GM18511 (cell line): ENCODE data around the gene EEF1A2.

Source experiments
- ATAC-seq: cut with Tn5 transposase; IDR thresholded peaks from one replicate; pipeline ENCODE4 v1.9.1; 2021; ENCODE audit warnings: mild to moderate bottlenecking, moderate library complexity; ENCODE audit not compliant: unreplicated experiment

The EEF1A2 gene

DNA sequence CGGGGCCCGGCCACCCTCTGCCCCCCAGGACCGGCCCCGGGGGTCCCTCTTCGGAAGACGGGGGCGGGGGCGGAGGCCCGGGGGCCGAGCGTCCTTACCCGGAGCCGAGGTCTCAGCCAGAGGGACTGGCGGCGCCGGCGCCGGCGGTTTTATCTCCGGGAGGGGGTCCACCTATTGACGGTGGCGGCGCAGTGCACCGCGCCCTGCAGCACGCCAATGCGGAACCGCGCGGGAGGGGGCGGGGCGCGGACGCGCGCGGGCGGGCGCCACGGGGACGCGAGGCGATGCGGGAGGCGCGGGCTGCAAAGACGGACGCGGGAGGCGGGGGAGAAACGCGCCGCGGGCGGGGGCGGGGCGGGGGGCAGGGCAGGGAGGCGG is at the start of gene EEF1A2:
Gene EEF1A2 (minus strand): TSS at position 124 of the 378 bp plus-strand sequence. CDS start 1,320 bp downstream, outside the sequence.
- no peak for ATAC-seq

DNA sequence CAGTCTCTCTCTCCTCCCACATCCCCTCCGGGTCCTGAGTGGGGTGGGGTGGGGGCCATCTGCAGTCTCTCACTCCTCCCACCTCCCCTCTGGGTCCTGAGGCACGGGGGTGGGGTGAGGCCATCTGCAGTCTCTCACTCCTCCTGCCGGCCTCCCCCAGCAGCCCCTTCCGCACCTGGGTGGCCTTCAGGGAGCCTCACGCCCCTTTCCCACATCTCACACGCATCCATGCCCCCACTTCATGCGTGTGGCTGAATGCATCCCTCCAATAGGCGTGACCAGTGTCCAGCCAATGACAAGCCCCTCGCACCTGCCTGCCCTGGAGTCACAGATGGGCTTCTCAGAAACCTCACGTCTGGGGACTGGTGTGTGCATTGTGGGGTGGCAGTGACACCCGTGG is 49.7 kb upstream of the EEF1A2 start:
- ATAC-seq, result no peak

DNA sequence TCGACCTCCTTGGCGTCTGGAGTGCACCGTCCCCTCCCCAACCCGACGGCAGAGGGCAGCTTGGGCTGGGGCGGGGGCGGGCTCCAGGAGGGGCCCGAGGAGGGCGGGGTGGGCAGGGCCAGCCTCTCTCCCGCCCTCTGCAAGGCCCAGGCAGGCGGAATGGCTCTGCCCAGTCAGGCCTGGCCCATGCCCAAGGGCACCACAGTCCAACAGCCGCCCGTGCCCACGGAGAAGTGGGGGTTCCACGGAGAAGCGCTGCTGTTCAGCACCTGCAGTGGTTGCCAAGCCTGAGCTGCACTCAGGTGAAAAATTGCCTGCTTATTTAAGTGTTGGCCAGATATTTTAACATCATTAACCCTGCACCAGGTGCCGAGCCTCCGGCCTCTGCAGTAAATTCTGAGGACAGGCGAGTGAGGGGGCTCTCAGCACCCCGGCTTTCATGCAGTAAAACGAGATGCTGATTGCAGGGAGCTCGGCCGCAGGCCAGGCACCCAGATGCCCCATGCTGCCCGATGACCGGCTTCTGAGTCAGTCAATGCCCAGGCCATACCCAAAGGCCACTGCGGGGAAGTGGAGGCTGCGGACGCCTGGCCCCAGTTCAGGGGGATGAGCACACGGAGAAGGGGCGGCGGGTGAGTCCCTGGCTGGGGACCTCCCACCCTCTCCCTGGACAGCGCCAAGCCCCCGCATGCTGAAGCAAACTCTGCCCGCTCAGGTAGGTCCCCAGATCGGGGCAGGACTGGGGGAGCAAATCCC is 49.0 kb upstream of the EEF1A2 start, which contains the start of gene SRMS:
Gene SRMS (minus strand): TSS at position 25 of the 756 bp plus-strand sequence. CDS start 286 bp downstream, outside the sequence.
- ATAC-seq, result no peak

DNA sequence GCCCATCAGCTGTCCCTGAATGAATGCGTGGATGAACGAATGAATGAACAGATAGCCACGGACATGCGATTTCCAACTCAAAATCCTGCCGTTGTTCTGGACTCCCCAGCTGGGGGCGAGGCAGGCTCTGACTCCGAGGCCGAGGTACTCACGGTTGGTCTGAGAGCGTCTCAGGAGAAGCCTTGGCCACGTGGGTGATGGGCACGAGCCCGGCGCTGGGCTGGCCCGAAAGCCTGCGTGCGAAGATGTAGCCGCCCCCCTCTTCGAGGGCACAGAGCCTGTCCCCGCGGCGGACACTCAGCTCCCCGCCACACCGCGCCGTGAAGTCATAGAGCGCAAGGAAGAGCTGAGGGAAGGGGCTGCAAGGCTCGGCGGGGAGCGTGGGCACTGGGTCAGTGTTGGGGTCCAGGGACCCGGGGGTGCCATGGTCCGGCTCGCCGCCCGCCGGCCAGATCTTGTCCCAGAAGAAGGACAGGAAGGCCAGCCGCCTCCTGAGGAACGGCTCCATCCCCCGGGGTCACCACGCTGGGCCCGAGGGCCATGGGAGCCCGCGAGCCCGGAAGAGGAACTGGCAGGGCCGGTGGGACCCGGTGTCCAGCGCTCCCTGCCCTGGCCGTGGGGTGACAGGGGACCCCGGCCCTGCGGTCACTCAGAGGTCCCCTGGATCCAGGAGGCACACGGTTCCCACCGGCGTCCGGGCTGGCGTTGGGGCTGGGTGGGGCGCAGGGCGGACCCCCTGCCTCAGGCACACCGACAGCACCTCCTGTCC is 48.3 kb upstream of the EEF1A2 start:
- no peak for ATAC-seq

DNA sequence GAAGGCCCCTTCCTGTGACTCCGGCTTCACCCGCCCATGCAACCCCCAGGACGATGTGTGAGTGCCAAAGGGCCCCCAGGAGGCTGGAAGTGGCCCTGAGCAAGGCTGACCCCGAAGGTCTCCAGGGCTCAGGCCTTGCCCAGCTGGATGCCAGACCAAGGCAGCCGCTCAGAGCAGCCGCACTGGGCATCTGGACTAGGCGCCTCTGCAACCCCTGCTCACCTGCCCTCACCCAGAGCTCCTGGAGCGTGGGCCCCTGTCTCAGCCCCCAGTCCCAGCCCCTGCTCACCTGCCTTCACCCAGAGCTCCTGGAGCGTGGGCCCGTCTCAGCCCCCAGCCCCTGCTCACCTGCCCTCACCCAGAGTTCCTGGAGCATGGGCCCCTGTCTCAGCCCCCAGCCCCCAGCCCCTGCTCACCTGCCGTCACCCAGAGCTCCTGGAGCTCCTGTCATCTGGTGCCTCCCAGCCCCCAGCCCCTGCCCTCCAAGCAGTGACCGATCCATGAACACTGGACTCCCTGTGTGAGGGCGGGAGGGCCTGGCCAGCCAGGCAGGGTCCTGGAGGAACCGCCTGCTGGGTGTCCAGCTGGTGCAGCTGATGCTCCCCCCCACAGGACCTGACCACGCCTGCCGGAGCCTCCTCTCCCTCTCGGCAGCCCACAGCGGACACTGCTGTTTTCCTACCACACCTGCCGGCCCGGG is 47.5 kb upstream of the EEF1A2 start:
- ATAC-seq, result no peak

DNA sequence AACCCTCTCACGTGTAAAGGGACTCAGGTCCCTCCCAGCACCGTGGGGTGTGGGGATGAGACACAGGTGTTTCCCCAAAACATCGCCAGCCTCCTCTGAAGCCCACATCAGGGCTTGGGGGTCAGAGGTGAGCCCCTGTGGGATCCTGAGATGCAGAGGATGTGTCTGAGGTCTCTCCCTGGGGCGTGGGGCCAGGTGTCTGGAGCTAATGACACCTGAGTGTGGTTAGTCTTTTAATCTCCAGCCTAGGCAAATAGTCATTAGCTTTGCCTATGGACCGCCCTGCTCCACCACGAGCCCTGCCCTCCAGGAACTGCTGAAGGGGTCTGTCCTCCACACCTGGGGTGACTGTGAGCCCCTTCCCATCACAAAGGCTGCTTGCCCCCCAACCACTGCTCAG is 46.9 kb upstream of the EEF1A2 start:
- ATAC-seq, result no peak

DNA sequence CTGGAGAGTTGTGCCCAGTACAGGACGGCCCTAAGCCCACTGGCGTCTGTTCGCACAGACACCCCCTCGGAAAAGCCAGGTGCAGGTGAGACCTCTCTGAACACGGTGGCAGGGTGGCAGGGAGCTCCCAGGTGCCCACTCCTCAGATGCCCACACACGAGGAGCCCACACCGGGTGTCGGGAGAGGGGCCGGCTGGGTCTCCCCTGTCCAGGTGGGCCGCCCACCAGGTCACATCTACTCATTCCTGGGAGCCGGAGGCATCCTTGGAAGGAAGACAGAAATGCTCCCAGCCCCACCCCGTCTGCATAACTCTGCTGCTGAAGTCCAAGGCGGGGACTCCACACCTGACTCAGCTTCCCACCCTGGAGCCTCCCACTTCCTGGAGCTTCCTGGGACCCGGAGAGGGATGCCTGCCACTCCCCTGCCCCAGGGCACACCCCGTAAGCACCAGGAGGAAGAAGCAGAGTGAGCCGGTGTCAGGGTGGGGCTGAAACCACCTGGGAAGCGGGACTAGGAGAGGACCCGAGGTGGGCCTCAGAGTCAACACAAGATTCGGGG is 46.2 kb upstream of the EEF1A2 start:
- ATAC-seq, result no peak

DNA sequence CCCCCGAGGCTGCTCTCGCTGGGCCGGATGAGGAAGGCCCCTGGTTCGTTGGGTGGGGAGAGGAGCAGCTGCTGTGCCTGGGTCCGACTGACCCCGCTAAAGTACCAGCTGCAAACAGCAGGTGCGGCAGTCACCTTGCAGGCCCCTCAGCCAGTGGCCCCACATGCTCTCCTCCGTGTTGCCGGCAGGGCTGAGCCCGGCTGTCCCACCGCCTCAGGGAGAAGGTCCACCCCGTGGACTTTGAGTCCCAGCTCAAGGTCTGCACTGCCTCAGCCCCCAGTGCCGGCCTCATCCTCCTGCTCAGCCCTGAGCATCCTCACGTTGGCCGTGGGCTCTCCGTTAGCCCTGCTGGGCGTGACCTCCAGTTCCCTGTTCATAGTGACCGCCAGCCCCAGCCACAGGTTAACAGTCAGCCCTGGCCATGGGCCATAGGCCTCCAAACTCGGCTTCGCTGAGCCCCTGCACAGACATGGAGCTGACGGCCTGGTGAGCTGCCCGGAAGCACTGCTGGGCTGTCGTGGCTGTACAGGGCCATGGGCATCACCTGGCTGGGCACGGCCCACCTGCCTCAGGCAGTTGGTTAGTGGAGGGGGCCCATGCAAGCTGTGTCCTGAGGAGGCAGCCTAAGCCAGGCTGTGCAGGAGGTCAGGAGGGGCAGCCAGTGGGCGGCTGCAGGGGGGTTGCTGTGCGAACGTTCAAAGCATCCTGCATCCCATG is 45.5 kb upstream of the EEF1A2 start:
- no peak for ATAC-seq

DNA sequence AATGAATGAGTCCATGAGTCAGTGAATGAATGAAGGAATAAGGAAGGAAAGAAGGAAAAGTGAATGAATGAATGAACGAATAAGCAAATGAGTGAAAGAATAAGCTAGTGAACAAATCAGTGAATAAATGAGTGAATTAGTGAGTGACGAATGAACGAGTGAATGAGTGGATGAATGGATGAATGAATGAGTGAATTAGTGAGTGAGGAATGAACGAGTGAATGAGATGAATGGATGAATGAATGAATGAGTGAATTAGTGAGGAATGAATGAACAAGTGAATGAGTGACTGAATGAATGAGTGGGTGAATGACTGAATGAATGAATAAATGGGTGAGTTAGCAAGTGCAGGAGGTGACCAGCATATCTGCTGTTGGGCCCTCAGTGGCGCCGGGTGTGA is 44.9 kb upstream of the EEF1A2 start:
- ATAC-seq, result no peak

DNA sequence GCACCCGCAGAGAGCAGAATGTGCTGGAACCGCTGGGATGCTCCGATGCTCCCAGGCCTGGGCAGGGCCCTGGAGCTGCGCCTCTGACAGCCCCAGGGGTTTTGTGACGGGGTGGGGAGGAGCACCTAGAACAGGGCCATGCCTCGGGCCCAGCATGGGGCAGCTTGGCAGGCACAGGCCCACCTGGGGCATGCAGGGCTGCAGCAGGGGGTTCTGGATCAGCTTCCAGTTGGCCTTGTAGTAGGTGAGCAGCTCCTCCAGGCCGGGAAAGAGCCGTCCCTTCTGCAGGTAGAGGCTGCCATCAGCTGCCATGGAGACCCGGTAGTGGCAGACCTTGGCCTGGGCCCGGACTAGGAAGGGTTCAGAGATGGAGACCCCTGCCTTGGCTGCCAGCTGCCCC is 44.2 kb upstream of the EEF1A2 start:
- ATAC-seq, result no peak

DNA sequence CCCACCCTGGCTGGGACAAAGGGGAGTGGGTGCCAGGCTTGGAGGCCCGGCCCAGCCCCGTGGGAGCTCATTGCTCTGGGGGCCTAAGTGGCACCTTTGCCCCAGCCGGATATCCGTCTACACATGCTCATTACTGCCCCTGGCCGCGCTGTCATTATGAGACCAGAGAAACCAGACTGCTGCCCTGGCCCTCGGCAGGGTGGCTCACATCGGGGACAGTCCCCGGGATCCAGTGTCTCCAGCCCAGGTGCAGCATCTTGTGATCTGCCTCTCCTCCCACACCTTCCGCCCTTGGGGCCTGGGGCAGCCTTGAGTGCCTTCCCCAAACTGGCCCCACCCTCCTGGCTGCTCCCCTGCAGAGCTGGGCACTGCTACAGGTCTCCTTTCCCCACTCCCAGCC is 43.8 kb upstream of the EEF1A2 start:
- no peak for ATAC-seq

DNA sequence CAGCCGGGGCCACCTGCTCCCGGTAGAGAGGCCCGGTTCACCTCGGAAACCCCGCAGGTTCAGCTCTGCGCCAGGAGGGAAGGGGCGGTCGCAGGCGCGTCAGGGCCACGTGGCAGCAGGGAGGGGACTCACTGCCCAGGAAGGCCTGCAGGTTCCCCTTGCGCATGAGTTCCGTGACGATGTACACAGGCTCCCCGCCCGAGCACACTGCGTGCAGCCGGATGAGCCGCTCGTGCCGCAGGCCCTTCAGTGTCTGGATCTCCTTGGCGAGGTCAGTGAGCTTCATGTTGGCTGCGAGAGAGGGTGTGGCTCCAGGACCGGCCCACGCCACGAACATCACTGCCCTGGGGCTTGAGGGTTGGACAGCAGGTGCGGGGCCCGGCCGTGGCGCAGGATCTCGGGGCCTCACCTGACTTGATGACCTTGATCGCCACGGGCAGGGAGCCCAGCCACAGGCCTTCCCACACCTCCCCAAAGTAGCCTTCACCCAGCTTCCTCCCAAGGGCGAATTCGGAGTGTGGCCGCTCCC is 43.2 kb upstream of the EEF1A2 start:
- no peak for ATAC-seq

DNA sequence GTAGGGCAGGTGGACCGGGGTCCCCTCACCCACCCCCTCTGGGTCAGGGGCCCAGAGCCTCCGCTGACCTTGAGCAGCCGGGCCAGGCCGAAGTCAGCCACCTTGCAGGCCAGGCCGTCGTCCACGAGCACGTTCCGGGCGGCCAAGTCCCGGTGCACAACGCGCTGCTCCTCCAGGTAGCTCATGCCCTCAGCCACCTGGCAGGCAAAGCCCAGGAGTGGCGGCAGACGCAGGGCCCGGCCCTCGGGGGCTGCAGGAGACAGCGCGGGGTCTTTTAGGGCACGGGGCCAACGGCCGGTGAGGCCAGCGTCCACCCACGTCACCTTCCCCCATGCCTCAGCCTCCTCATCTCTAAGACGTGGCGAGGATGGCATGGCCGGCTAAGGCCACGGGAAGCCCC is 42.5 kb upstream of the EEF1A2 start:
- ATAC-seq, result no peak

DNA sequence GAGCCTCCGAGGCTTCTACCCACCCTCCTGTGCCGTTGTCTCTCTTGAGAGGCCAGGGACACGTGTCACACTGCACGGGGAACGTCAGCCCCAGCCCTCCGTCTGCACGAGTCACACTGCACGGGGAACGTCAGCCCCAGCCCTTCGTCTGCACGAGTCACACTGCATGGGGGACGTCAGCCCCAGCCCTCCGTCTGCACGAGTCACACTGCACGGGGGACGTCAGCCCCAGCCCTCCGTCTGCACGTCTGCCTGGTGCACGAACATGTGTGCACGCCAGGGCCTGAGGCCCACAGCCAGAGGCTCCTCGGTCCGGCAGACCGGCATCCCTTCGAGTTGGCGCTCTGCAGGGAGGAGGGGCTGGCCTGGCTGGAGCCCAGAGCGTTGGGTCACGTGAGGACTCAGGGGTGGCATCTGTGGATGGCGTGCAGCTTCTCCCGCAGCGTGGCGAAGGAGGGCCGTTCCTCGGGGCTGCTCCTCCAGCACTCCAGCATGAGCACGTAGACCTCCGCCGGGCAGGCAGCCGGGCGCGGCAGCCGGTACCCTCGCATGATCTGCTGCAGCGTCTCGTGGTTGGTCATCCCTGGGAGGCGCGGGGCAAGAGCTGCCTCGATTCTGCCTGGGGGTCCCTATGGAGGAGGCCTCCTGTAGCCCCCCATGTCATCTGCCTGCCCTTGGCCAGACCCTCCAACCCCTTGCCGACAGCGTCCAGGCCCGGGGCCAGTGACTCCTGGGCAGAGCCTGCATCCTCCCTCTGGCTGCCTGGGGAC is 41.7 kb upstream of the EEF1A2 start:
- ATAC-seq, result no peak

DNA sequence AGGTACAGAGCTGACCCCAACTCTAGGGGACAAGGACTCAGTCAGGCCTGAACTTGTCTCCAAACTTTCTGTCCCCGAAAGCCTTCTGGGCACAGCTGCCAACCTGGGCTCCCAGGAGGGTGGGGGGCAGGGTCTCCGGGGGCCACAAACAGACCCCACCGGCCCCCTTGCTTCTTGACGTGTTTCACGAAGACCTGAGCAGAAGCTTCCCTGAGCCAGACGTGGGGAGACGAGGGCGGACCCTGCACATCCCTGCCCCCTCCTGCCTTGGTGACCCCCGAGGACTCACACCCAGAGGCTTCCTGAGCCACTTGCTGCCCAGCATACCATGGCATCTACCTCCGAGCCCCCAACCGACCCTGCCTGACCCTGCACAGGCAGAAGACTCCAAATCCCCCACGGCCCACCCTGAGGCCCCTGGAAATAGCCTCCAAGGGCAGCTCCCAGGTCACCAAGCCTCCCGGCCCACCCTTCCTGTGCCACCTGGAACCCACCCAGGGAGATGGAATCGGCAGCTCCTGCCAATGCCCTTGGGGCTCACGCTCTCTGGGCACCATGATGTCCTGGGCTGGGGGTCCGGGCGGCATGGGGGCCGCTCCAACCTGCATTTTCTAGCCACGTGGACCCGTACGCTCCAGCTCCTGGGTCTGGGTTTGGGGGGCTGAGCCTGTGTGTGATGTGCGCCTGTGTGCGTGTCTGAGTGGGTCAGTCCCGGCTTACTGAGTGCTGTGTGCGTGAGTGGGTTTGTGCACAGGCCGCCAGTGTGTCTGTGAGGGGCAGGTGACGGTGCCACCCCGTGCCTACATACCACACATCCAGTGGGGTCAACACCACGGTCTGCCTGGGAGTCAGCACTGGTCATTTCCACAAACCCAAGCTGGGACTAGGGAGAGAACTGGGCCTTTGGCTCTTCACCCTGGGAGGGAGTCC is 40.8 kb upstream of the EEF1A2 start:
- no peak for ATAC-seq

DNA sequence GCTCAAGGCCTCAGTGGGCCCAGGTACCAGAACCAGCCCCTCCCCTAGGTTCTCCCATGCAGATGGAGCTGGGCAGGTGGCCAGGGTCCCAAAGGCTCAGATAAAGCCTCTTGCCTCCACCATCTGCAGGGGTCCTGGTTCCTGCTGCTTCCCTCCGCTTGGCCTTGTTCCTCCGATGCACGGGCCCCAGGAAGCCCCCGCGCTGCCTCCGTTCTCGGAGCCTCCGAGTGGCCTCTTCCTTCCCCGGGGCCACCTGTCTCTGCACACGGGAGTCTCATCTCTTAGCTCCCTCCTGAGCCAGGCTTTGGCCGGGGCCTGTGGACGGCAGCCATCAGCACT is 40.2 kb upstream of the EEF1A2 start:
- no peak for ATAC-seq

DNA sequence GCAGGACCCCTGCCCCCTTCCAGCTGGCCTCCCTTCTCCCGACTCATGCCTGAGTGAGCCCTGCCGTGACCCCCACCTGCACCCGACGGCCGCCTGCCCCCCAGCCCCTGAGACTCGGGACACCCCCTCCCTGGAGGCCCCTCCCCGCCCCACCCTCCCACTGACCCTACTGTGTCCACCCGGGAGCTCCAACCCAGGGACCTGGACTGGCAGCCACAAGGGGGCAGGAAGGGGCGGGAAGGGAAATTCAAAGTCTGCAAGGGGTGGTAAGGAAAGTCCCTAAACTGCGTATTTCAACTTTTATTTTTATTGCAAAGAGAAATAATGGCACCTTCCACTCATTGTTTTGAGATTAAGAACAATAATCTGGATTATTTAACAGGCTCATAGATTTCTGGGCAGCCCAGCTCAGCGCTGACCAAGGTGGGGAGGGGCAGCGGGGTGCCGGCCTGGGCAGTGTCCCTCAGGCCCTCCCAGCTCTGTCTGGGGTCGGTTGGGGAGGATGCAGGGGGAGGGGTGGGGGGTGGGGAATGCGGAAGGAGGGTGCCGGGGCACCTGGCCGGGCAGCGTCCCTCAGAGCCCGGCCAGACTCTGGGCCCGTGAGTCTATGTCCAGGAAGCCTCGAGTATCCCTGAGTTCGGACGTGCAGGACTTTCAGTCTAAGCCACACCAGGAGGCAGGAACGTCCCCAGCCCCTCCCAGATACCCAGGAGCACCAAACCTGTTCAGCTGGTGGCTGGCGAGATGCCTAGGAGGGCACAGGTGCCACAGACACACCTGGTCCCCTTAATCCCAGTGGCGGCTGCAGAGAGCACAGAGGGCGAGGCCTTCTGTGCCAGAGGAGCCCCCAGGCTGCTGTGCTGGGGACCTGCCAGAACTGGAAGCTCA is 39.6 kb upstream of the EEF1A2 start:
- no peak for ATAC-seq
